Measurements from ENCODE around the gene DLEC1.

GRCh38 chr3:38001456-38002081, 37.4 kb upstream of the DLEC1 start:
- TF ChIP-seq CTCF (IDR thresholded peaks at IDR 0.05; ENCODE audit: poor library complexity, severe bottlenecking) (no peak), SMC3 (conservative IDR thresholded peaks at IDR 0.05; ENCODE audit: poor library complexity) (no peak), EP300 (conservative IDR thresholded peaks at IDR 0.05; ENCODE audit: poor library complexity, severe bottlenecking) (no peak), EZH2 (IDR thresholded peaks at IDR 0.05; ENCODE audit: borderline replicate concordance, insufficient read depth, low read length, poor library complexity, severe bottlenecking) (no peak), POLR2AphosphoS5 (IDR thresholded peaks at IDR 0.05) (no peak), TAF1 (IDR thresholded peaks at IDR 0.05; ENCODE audit: low read depth) (no peak)
